IPS-NIHi7 (cell line): ENCODE measurements around the gene TMTC2.
A peak's percentile ranks its signal among the peaks of the same experiment; 100 is the strongest.
"Not testable (repeated sequence)": the region's sequence is repeated elsewhere in the genome, so short reads cannot be mapped to it uniquely, and the experiment has no call there.

Source experiments
- DNase-seq: peaks from one replicate; pipeline ENCODE4 v3.0.0; 2012; ENCODE audit warnings: mixed read lengths; ENCODE audit errors: extremely low spot score

TMTC2 gene

GRCh38 chr12:82787016-82787415 is 100.3 kb downstream of the TMTC2 start:
- DNase-seq = no peak

DNA sequence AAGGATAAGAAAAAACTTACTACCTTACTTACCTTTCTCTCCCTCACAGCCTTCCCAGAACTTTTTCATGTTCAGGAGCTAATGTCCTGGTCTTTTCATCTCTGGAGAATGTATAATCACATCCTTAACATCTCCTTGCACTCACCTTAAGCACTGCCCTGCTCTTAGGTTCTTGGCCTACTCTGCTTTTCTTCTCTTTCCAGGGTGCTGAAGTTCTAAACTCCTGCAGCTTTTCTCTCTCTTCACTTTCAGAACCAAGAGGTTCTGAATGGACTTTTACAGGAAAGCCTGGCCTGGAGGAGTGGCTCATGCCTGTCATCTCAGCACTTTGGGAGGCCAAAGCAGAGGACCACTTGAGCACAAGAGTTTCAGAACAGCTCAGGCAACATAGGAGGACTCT is 101.9 kb downstream of the TMTC2 start:
- DNase-seq = no peak

- no peak for DNase-seq
These were observed 103.0 kb downstream of the TMTC2 start for GRCh38 chr12:82789674-82790073.

DNA sequence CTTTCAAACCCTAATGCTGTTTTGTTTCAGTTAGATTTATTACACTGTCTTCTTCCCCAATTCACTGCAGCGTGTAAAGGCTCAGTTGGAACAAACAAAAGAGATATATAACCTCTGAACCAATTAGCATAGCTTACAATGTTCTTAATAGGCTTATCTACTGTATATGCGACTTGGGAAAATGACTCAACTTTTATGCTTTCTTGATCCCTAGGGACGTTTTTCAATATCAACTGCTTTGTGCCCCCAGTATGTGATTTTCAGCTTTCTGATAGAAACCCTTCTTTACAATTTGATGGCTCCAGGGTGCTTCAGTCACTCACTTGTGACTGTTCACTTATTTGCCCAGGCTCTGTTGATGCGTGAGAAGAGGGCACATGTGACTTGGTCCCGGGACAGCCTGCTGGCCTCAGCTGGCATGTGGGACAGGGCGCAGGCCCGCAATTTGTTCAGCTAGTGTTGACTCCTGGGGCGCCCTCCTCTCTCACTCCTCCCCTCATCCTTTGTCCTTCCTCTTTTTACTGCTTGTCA is 107.1 kb downstream of the TMTC2 start:
- peak; percentile 21 for DNase-seq

DNA sequence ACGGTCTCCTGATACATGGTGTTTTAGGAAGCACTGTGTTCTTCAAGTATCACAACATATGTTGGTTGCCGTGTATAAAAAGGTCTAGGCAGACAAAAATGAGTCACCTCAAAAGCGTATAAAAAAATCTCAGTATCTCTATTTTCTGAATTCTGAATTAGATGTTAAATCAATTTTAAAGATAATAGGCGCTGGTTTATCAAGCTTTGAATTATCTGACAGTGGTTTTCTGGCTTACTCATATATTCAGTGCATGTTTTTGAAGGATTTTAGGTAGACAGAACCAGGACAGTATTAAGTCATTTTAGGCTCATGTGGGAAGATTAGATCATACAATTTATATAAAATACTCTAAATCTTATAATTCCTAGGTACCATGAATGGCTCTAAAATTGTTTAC is 110.8 kb downstream of the TMTC2 start:
- DNase-seq = no peak

- no peak for DNase-seq
These were observed 113.5 kb downstream of the TMTC2 start for GRCh38 chr12:82800185-82800584.

- DNase-seq = no peak
These were observed 115.4 kb downstream of the TMTC2 start for GRCh38 chr12:82801951-82802610.

DNA sequence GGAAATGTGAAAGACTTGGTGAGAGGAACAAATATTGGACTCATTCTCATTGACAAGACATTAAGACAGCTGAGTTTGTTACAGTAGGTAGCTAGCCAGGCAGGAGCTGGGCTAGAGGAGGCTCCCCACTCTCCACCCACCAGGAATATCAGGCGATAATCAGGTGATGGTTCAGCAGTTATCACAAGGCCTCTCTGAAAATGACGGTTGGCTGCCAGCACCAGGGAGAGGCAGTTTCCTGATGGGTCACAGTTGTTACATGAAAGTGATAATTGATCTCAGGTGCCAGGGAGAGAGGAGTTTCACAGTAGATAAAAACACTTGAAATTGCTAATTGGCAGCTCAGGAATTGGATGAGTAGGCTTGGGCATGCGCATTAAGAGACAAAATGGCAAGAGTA is 116.5 kb downstream of the TMTC2 start:
- DNase-seq = no peak

- DNase-seq = no peak
These were observed 117.9 kb downstream of the TMTC2 start for GRCh38 chr12:82804601-82805000.

DNA sequence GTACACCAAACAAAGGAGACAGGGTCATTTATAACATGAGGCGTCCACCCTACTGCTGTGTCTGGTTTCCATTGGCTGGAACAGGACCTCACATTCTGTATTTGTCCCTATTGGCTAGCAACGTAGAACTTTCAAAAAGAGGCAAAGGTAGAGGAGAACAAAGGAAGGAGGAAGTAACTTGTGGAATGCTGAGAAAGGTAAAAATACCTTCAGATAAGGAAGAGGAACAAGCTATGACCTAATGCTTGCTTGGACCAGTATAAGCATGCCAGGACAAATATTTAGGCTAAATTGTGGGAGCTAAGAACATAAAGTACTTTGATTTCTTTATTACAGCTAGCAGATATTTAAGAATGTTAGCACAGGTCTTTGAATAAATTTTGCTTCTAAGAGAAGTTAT is 118.3 kb downstream of the TMTC2 start:
- not testable (repeated sequence) for DNase-seq

DNA sequence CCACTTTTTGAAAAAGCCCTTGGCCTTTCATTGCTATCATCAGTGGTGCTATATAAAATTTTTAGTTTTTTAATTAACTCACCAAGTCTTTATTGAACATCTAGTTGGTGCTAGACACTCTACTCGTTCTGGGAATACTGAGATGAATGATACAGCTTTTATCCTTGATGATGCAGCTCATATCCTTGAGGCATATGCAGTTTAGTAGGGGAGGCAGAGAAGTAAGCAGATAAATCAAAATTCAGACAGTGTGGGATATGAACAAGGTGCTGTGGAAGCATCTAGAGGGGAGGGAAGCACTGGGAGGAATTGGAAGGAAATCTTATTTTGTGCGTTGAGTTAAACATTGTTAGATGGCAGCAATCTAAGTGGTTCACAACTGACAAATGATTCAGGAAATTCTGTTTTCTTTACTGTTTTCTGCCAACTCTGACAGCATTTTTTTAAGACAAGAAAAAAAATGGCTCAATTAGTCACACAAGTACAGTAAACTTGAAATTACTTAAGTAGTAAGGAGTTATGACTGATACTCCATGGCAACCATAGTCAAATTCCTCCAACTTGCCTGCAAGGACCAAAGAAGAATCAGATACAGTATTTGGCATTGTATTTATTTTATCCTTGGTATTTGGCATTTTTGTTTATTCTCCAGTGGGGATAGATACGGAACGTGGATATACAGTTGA is 119.2 kb downstream of the TMTC2 start:
- DNase-seq = no peak

DNA sequence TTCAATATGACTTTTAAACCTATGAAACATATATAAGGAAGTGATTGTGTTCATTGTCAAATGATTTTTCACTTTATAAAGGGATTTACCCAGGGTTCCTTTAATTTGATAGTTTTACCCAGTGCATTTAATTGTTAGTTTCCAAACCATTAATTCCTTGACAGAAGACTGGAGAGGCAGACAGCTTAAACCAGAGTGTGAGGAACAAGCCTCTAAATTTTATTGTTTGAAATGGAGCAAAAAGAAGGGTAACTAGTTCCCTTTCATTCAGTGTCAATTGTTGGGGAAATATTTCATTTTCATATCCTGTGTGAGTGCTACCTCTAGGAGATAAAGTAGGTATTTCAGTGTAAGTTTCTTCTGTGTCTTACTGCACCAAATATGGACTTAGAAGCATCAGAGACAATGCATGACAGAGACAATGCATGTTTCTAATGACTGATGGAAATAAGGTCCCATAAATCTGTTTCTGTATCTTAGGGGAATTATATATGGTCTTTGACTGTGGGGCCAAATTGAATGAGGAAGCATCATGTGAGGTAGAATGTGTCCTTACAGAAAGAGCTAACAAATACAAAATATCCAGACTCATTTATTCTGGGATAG is 120.5 kb downstream of the TMTC2 start:
- DNase-seq = no peak

DNA sequence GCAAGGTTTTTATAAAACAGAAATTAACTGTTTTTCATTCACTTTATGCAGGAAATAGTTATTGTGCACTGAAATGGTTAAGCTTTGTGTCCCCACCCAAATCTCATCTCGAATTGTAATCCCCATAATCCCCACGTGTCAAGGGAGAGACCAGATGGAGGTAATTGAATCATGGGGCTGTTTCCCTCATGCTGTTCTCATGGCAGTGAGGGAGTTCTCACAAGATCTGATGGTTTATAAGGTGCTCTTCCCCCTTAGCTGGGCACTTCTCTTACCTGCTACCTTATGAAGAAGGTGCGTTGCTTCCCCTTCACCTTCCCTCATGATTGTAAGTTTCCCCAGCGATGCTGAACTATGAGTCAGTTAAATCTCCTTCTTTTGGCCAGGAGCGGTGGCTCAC is 123.9 kb downstream of the TMTC2 start:
- DNase-seq = no peak

DNA sequence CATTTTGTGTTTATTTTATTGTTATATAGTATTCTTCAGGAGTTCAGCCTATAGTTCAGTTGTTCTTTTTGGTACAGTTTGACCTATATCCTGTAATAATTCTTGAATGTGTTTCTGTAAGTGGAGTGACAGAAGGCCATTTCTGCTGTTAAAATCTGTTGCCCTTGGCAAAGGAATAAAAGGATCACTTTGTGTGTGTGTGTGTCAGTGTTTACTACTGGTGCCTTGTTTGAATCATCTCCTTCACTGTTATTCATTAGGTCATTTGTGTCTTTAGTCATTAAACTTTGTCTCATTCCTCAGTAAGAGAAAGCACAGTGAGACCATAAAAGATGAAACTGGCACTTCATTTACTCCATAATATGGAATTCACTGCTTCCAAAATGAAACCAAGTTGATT is 130.7 kb downstream of the TMTC2 start:
- DNase-seq = no peak

GRCh38 chr12:82818271-82819035 is 131.7 kb downstream of the TMTC2 start:
- DNase-seq = no peak

- DNase-seq = no peak
These were observed 139.8 kb downstream of the TMTC2 start for GRCh38 chr12:82826505-82826904.

DNA sequence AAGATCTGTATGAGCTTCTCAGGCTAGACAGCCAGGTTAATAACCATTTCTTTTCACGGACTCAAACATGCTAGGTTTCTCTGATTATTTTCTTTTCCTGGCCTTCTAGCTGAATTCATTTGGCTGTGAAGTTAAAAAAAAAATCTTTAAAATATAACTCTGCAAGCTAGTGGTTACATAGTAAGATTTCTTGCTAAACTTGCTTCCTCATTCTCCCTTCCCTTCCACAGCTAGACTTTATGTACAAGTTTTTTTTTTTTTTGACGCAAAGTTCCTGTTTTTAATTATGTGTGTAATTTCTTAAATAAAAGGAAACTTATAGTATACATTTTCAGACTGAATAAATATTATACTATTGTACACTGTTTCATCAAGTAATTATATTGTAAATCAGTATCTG is 145.4 kb downstream of the TMTC2 start:
- DNase-seq = no peak

GRCh38 chr12:82832981-82833380 is 146.3 kb downstream of the TMTC2 start:
- DNase-seq = no peak

- DNase-seq = no peak
These were observed 146.8 kb downstream of the TMTC2 start for GRCh38 chr12:82833481-82833880.

DNA sequence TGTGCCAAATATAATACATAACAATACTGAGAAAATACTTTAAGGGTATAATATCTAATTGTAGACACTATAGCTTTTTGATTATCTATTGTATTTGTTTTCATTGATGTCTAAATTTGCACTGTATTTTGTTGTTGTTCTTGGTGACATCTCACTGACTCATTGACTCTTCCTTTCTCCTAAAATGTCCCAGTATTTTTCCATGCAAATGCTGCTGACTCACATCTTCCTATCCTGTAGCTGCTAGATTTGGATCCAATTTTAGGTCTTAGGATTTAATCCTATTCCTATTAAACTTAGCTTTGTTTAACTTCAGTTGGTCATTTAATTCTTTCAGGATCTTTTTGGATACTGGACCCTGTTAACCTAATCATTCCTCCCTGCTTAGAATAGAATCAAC is 148.5 kb downstream of the TMTC2 start:
- no peak for DNase-seq

GRCh38 chr12:82838131-82838551 is 151.4 kb downstream of the TMTC2 start:
- no peak for DNase-seq

DNA sequence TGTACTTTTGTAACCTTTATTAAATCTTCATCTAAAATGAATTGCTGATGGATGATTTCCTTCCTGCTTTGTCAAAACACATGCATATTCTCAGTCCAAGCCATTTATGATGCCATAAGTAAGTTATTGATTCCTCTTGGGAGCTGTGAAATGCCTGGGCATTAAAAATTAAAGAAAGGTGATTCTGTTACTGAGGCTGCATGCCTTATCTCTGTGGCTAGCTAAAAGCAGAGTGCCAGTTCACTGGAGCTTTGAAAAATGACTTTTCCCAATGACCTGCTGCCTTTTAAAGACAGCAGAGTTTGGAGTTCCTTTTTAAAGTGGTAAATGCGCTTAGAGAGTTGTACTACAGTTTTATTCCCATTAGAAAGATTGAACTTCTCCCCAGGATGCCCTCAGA is 152.1 kb downstream of the TMTC2 start:
- no peak for DNase-seq
